Neural progenitor cell (in vitro differentiated cells): ENCODE measurements around the gene STK39.

Source experiments
- CTCF ChIP-seq: fragments of 200-600 bp; sonication (generic); IDR thresholded peaks from 2 replicates; pipeline ENCODE4 v1.5.1; 2017; ENCODE audit warnings: antibody characterized with exemption, mild to moderate bottlenecking
- EZH2 ChIP-seq: fragments of 200-600 bp; sonication (generic); IDR thresholded peaks from 2 replicates; pipeline ENCODE4 v1.6.1; 2017; ENCODE audit warnings: antibody characterized with exemption, mild to moderate bottlenecking, moderate library complexity
- EZH2phosphoT487 ChIP-seq: fragments of 200-600 bp; sonication (generic); IDR thresholded peaks from 2 replicates; pipeline ENCODE4 v1.6.1; 2017; ENCODE audit warnings: antibody characterized with exemption

GRCh38 chr2:167966937-167967913 lies 280.2 kb downstream of the STK39 start:
- no peak for TF ChIP-seq CTCF
- no peak for TF ChIP-seq EZH2
- TF ChIP-seq EZH2phosphoT487, result no peak
